Transverse colon (tissue), 4 donors: Measurements from ENCODE around the gene PLCL2. TPM values are rescaled to one million over a fixed set of nuclear protein-coding genes. Genes with fewer than 3 reads are reported as not detected.

ENCODE experiments used
- DNase-seq: peaks from one replicate; pipeline ENCODE4 v3.0.0-alpha.2; 2019
- H3K27ac ChIP-seq, 4 donors: fragments of 200-600 bp; sonication (generic); 2 replicates each; pipeline ENCODE4 v1.5.1; 2016 to 2018; ENCODE audit warnings: inconsistent platforms in 4 of 4
- H3K27me3 ChIP-seq: fragments of 200-600 bp; sonication (generic); 2 replicates; pipeline ENCODE4 v1.5.1; 2017; ENCODE audit warnings: inconsistent platforms
- H3K36me3 ChIP-seq, 4 donors: fragments of 200-600 bp; sonication (generic); 2 replicates each; pipeline ENCODE4 v1.5.1; 2017 to 2019; ENCODE audit warnings: inconsistent platforms in 4 of 4
- H3K4me1 ChIP-seq, 4 donors: fragments of 200-600 bp; sonication (generic); 2 replicates each; pipeline ENCODE4 v1.5.1; 2017 to 2020; ENCODE audit warnings: inconsistent platforms in 4 of 4
- H3K4me3 ChIP-seq, 4 donors: fragments of 200-600 bp; sonication (generic); 1 replicate in 1 of 4; 2 replicates in 3 of 4; pipeline versions ENCODE4 v1.5.1 to v1.6.1; 2017 to 2019; ENCODE audit warnings: inconsistent platforms in 4 of 4
- H3K9me3 ChIP-seq, 2 donors: fragments of 200-600 bp; sonication (generic); 2 replicates each; pipeline ENCODE4 v1.5.1; 2017 to 2019; ENCODE audit warnings: inconsistent platforms in 2 of 2
- EP300 ChIP-seq: sonication (generic); formaldehyde crosslinking; IDR thresholded peaks from one replicate; pipeline ENCODE4 v1.6.1; 2017; ENCODE audit warnings: antibody characterized with exemption, low read depth
- POLR2A ChIP-seq: fragments of 450-650 bp; IDR thresholded peaks from one replicate; pipeline ENCODE4 v1.6.1; 2016; ENCODE audit warnings: antibody characterized with exemption, mild to moderate bottlenecking, moderate library complexity
- POLR2AphosphoS5 ChIP-seq, 3 donors: sonication (generic); formaldehyde crosslinking; IDR thresholded peaks; one replicate each; pipeline ENCODE4 v1.6.1; 2016; ENCODE audit warnings: antibody characterized with exemption in 3 of 3
- WGBS, 2 donors: methylation state at CpG; one replicate each; pipeline ENCODE4 v1.1.5; 2018; ENCODE audit warnings: low coverage in 1 of 2; 5-methylcytosine and 5-hydroxymethylcytosine counted together
- in situ Hi-C, 4 donors: fragments of 200-750 bp; cut with MboI; loops; one replicate each; pipeline versions ENCODE4 v1.15.0 to v1.15.1; 2017; ENCODE audit warnings: low sequenced_read_pairs in 3 of 4, low pct_ligation_motif_present in 1 of 4, low pct_unique_long_range_greater_than_20kb in 1 of 4
- intact Hi-C: fragments of 100-400 bp; cut with DNase I; formaldehyde crosslinking; loops from one replicate; pipeline ENCODE4 v1.15.1; 2023; ENCODE audit warnings: low total_unique reads
- total RNA-seq, 4 donors: library from RNA; depleted of rRNA; stranded (reverse); fragments of >200 nt; gene quantifications; one replicate each; pipeline ENCODE4 v1.1.0, GENCODE V29; 2016
- TF ChIP-seq, protein P1 (sequence below), 5 experiments: fragments of 200-600 bp in 3 of 5; fragments of 450-650 bp in 2 of 5; sonication (generic) in 3 of 5; IDR thresholded peaks; 1 replicate in 2 of 5; 2 replicates in 3 of 5; pipeline ENCODE4 v1.5.1; 2016 to 2017; ENCODE audit warnings: antibody characterized with exemption in 5 of 5, inconsistent platforms in 3 of 5, mild to moderate bottlenecking in 2 of 5, moderate library complexity in 1 of 5

Gene PLCL2
- total RNA-seq, 4 donors from 2014 or later = 17.2 to 41.4 (median 35.9) TPM

DNA sequence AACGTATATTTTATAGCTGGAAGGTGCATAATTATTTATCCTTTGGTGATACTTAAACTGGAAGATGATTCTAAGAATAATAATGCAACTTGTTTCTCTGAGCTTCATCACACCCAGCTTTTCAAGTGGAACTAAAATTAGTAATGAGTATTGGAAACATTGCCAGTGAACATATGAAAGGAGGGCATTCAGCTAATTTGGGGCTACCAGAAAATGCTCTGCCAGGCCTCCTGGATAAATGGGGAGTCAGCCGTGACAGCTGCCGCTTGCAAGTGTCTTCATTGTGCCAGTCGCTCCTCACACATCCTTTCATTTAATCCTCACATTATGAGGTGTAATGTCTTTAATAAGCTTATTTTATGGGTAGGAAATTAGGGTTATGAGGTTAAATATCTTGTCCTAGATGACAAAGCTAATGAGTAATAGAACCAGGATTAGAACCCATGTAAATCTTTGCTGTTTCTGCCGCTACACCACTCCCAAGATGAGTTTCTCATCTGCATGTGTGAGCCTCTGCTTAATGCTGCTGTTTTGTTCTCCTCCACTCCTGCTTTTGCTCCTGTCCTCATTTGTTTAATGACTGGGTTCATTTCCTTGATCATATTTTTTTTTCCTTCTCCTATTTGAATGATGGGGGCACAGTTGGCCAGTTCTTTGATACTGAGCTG lies 155.7 kb downstream of the PLCL2 start:
- H3K27ac ChIP-seq = peak overlapping the region in 1 of 4 donors; percentile 26
- H3K9me3 ChIP-seq = no peaks in the 10 kb centered on the region
- no peaks in the 10 kb centered on the region for H3K27me3 ChIP-seq
- no peaks in the 10 kb centered on the region for H3K36me3 ChIP-seq
- DNase-seq = no peak
- no peak overlapping the region for H3K4me3 ChIP-seq
- 96 to 97% methylated on average over 3 to 5 of the region's 5 CpGs for whole genome bisulfite sequencing, 2 donors
- in situ Hi-C loops = loop anchor here in 1 of 4 donors (25.0 kb wide), 1 partner anchor 428 kb away; the partner anchor contains the start of gene DAZL
- intact Hi-C loops = no loop called here
- TF ChIP-seq POLR2AphosphoS5 (IDR thresholded peaks at IDR 0.05) = no peak
- TF ChIP-seq POLR2A = no peak
- TF ChIP-seq EP300 = no peak
- TF ChIP-seq, protein P1, sequence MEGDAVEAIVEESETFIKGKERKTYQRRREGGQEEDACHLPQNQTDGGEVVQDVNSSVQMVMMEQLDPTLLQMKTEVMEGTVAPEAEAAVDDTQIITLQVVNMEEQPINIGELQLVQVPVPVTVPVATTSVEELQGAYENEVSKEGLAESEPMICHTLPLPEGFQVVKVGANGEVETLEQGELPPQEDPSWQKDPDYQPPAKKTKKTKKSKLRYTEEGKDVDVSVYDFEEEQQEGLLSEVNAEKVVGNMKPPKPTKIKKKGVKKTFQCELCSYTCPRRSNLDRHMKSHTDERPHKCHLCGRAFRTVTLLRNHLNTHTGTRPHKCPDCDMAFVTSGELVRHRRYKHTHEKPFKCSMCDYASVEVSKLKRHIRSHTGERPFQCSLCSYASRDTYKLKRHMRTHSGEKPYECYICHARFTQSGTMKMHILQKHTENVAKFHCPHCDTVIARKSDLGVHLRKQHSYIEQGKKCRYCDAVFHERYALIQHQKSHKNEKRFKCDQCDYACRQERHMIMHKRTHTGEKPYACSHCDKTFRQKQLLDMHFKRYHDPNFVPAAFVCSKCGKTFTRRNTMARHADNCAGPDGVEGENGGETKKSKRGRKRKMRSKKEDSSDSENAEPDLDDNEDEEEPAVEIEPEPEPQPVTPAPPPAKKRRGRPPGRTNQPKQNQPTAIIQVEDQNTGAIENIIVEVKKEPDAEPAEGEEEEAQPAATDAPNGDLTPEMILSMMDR (IDR thresholded peaks at IDR 0.05) = no peak
- peaks cover 0 to 16% (median 7%) of the 10 kb centered on the region in 4 donors for H3K4me1 ChIP-seq

DNA sequence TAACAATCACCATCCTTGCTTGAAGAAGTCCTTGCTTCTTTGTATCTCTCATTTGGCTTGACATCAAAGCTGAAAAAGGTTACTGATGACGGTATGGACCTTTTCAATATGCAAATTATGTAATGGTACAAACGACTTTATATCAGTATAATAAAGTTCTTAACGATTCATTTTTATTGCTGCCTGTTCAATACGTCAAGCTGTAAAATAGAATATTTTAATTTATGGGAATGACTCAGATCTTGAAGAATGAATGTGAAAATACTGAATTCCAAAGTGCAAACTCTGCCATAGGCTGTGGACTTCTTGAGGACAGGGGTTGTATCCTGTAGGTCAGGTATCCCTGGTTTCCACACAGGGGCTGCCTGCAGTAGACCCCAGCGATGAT lies 156.2 kb downstream of the PLCL2 start:
- in situ Hi-C loops = loop anchor here in 1 of 4 donors (25.0 kb wide), 1 partner anchor 429 kb away; the partner anchor contains the start of gene DAZL
- TF ChIP-seq, protein P1 (IDR thresholded peaks at IDR 0.05) = no peak
- no peak for TF ChIP-seq POLR2A
- H3K4me1 ChIP-seq = peaks cover 0 to 16% (median 6%) of the 10 kb centered on the region in 4 donors
- H3K27ac ChIP-seq = peak overlapping the region in 1 of 4 donors; percentile 26
- H3K9me3 ChIP-seq = no peaks in the 10 kb centered on the region
- no peak for DNase-seq
- H3K4me3 ChIP-seq = no peak overlapping the region
- WGBS, 2 donors = 59 to 68% methylated on average over 5 of the region's 5 CpGs
- intact Hi-C loops = no loop called here
- H3K27me3 ChIP-seq = no peaks in the 10 kb centered on the region
- H3K36me3 ChIP-seq = no peaks in the 10 kb centered on the region

DNA sequence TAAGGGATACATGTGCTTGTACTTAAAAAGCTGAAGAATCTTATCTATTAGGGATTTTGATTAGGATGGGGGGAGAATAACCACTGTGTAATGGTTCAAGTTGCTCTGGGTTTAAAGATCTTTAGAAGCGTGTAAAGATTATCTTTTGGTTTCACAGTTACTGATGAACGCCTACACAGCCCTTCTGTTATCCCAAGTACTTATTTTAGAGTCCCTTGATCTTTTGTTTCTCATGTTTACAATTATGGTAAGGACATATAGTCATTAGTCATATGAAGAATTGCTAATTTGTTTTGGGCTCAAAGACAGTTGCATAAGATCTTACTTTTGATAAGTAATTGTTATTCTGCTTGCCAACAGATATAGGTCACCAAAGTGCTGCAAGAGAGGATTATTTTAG lies 160.1 kb downstream of the PLCL2 start:
- Histone ChIP-seq H3K4me3 (no peak overlapping the region), H3K36me3 (no peaks in the 10 kb centered on the region), H3K27ac (no peak overlapping the region), H3K27me3 (no peaks in the 10 kb centered on the region), H3K4me1 (peaks cover 0 to 8% (median 1%) of the 10 kb centered on the region in 4 donors), H3K9me3 (peaks cover 6 to 7% of the 10 kb centered on the region in 2 donors)
- no peak for DNase-seq
- TF ChIP-seq, protein P1 (IDR thresholded peaks at IDR 0.05) = no peak
- no peak for TF ChIP-seq POLR2A
- no peak for TF ChIP-seq POLR2AphosphoS5 (IDR thresholded peaks at IDR 0.05)
- TF ChIP-seq EP300 = no peak
- intact Hi-C loops = no loop called here
- in situ Hi-C loops = loop anchor here in 1 of 4 donors (25.0 kb wide), 1 partner anchor 433 kb away; the partner anchor contains the start of gene DAZL
- 68 to 78% methylated on average over 2 of the region's 2 CpGs for WGBS, 2 donors

DNA sequence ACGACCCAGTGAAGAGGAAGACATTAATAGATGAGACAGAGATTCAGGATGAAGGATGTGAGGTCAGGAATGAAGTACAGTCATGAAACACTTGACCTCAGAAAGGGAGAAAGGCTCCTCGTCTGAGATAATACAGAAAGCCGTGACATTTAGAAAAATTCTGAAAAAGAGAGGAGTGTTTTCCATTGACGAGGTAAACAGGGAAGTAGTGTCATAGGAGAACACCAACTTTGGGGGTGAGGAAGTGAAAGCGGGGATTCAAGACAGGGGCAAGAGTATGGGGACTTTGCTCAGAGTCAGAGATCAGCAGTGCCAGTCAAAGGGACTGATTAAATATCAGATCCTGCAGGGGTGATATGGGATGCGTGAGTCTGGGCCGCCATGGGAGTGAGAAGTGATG lies 160.9 kb downstream of the PLCL2 start:
- in situ Hi-C loops (loop anchor here in 1 of 4 donors (25.0 kb wide), 1 partner anchor 433 kb away; the partner anchor contains the start of gene DAZL), intact Hi-C loops (no loop called here)
- no peak for TF ChIP-seq EP300
- TF ChIP-seq POLR2A = no peak
- TF ChIP-seq POLR2AphosphoS5 (IDR thresholded peaks at IDR 0.05) = no peak
- TF ChIP-seq, protein P1 (IDR thresholded peaks at IDR 0.05) = no peak
- no peak for DNase-seq
- no peak overlapping the region for H3K27ac ChIP-seq
- H3K27me3 ChIP-seq = no peaks in the 10 kb centered on the region
- H3K4me1 ChIP-seq = peaks cover 0 to under 1% (median 0%) of the 10 kb centered on the region in 4 donors
- H3K36me3 ChIP-seq = no peaks in the 10 kb centered on the region
- H3K9me3 ChIP-seq = peaks cover 6 to 7% of the 10 kb centered on the region in 2 donors
- whole genome bisulfite sequencing, 2 donors = 80 to 90% methylated on average over 7 of the region's 7 CpGs
- no peak overlapping the region for H3K4me3 ChIP-seq
